Aorta (tissue), 5 donors: Measurements from ENCODE around the gene CCDC150. TPM values are rescaled to one million over a fixed set of nuclear protein-coding genes. Genes with fewer than 3 reads are reported as not detected.
"Not testable (repeated sequence)": the region's sequence is repeated elsewhere in the genome, so short reads cannot be mapped to it uniquely, and the experiment has no call there.

Experiments
- ATAC-seq: fragments of 200-7000 bp; cut with Tn5 transposase; one replicate; pipeline ENCODE4 v1.9.1; 2022; ENCODE audit warnings: moderate library complexity; ENCODE audit not compliant: low FRiP score
- DNase-seq, 2 donors: peaks; one replicate each; pipeline ENCODE4 v3.0.0-alpha.2; 2020
- H3K27ac ChIP-seq, 2 donors: one replicate each; pipeline ENCODE4 v1.5.1; 2013; ENCODE audit warnings: low read length in 2 of 2, mild to moderate bottlenecking in 2 of 2, moderate library complexity in 2 of 2, control low read depth in 1 of 2, inconsistent platforms in 1 of 2, low read depth in 1 of 2
- H3K27me3 ChIP-seq, 2 donors: one replicate each; pipeline ENCODE4 v1.6.1; 2013; ENCODE audit warnings: control low read depth in 1 of 2, low read length in 1 of 2, mild to moderate bottlenecking in 1 of 2, moderate library complexity in 1 of 2; ENCODE audit not compliant: insufficient read depth in 2 of 2, control insufficient read depth in 1 of 2
- H3K36me3 ChIP-seq, 2 donors: one replicate each; pipeline ENCODE4 v1.6.1; 2013; ENCODE audit warnings: control low read depth in 1 of 2, low read length in 1 of 2, mild to moderate bottlenecking in 1 of 2; ENCODE audit not compliant: insufficient read depth in 2 of 2, control insufficient read depth in 1 of 2
- H3K4me1 ChIP-seq, 2 donors: one replicate each; pipeline ENCODE4 v1.6.1; 2013; ENCODE audit warnings: low read length in 2 of 2, control low read depth in 1 of 2, mild to moderate bottlenecking in 1 of 2, moderate library complexity in 1 of 2; ENCODE audit not compliant: insufficient read depth in 2 of 2, control insufficient read depth in 1 of 2
- H3K4me3 ChIP-seq, 2 donors: one replicate each; pipeline ENCODE4 v1.5.1; 2013; ENCODE audit warnings: low read length in 2 of 2, control low read depth in 1 of 2, mild to moderate bottlenecking in 1 of 2
- H3K9me3 ChIP-seq: one replicate; pipeline ENCODE4 v1.6.1; 2013; ENCODE audit warnings: mild to moderate bottlenecking, low read length; ENCODE audit not compliant: control insufficient read depth
- WGBS, 2 donors: extraction: QIAGEN DNeasy Blood & Tissue Kit; methylation state at CpG; one replicate each; pipeline ENCODE4 v1.1.7; 2013; 5-methylcytosine and 5-hydroxymethylcytosine counted together
- intact Hi-C, 2 donors: fragments of 100-400 bp; cut with DNase I; formaldehyde crosslinking; loops; one replicate each; pipeline versions ENCODE4 v1.14.2 to v1.15.0; 2022
- polyA plus RNA-seq, 2 donors: library from polyadenylated mRNA; stranded (reverse); fragments of 200-250 nt; gene quantifications; one replicate each; pipeline ENCODE4 v1.2.3, GENCODE V29; 2013
- total RNA-seq, 2 donors: library from RNA; stranded (reverse); fragmentation: NEBNext Ultra II Directional; extraction: Animal tissue kit (Norgen Biotek cat#: 25700); gene quantifications; one replicate each; pipeline ENCODE4 v1.2.1, GENCODE V29; 2021
- donor health status: healthy with polysubstance abuse.
- donor health status: Bipolar disorder and iron deficiency.
- donor health status: DM: no; HTN: no; CAD: no.
- donor health status: DM: no; HTN: no; CAD: no.
- donor health status: DM: yes; HTN: yes; CAD: no.

CCDC150 gene
- total and polyA plus RNA-seq, 4 donors, result 0.75 to 3.3 (median 1.2) TPM

- H3K27me3 ChIP-seq, H3K9me3 ChIP-seq, H3K4me3 ChIP-seq, ATAC-seq, H3K4me1 ChIP-seq, H3K36me3 ChIP-seq, H3K27ac ChIP-seq, intact Hi-C loops, DNase-seq: not testable (repeated sequence)
Observed at GRCh38 chr2:196736646-196737045, 97.1 kb downstream of the CCDC150 start.

GRCh38 chr2:196737046-196737445, 97.5 kb downstream of the CCDC150 start:
- intact Hi-C loops, result no loop called here
- DNase-seq (no peak), ATAC-seq (no peak)
- H3K27ac ChIP-seq, result no peak overlapping the region
- H3K36me3 ChIP-seq, result no peaks in the 10 kb centered on the region
- H3K9me3 ChIP-seq, result no peaks in the 10 kb centered on the region
- WGBS, 2 donors, result 67% methylated on average over 2 of the region's 2 CpGs
- H3K27me3 ChIP-seq, result no peaks in the 10 kb centered on the region
- H3K4me3 ChIP-seq, result no peak overlapping the region
- H3K4me1 ChIP-seq, result no peaks in the 10 kb centered on the region

GRCh38 chr2:196739031-196739430, 99.5 kb downstream of the CCDC150 start:
- H3K27me3 ChIP-seq, result no peaks in the 10 kb centered on the region
- no peak overlapping the region for H3K27ac ChIP-seq
- no peaks in the 10 kb centered on the region for H3K4me1 ChIP-seq
- H3K9me3 ChIP-seq, result no peaks in the 10 kb centered on the region
- H3K36me3 ChIP-seq, result no peaks in the 10 kb centered on the region
- H3K4me3 ChIP-seq, result no peak overlapping the region
- DNase-seq (no peak), ATAC-seq (no peak)
- intact Hi-C loops, result no loop called here
- 80 to 89% methylated on average over 5 of the region's 5 CpGs for WGBS, 2 donors

GRCh38 chr2:196742216-196742615, 102.7 kb downstream of the CCDC150 start:
- no peaks in the 10 kb centered on the region for H3K27me3 ChIP-seq
- 91 to 92% methylated on average over 3 of the region's 3 CpGs for WGBS, 2 donors
- H3K4me1 ChIP-seq, result no peaks in the 10 kb centered on the region
- intact Hi-C loops, result no loop called here
- no peak overlapping the region for H3K27ac ChIP-seq
- H3K4me3 ChIP-seq, result no peak overlapping the region
- DNase-seq, result no peak
- H3K9me3 ChIP-seq, result no peaks in the 10 kb centered on the region
- no peak for ATAC-seq
- H3K36me3 ChIP-seq, result no peaks in the 10 kb centered on the region

- no peaks in the 10 kb centered on the region for H3K9me3 ChIP-seq
- 67 to 69% methylated on average over 3 of the region's 3 CpGs for WGBS, 2 donors
- no peaks in the 10 kb centered on the region for H3K4me1 ChIP-seq
- no peaks in the 10 kb centered on the region for H3K27me3 ChIP-seq
- H3K27ac ChIP-seq, result no peak overlapping the region
- intact Hi-C loops, result no loop called here
- no peaks in the 10 kb centered on the region for H3K36me3 ChIP-seq
- no peak for ATAC-seq
- no peak for DNase-seq
- no peak overlapping the region for H3K4me3 ChIP-seq
Observed at GRCh38 chr2:196742685-196743084, 103.2 kb downstream of the CCDC150 start.

- 77 to 81% methylated on average over 7 of the region's 7 CpGs for WGBS, 2 donors
- ATAC-seq, result no peak
- intact Hi-C loops, result no loop called here
Observed at GRCh38 chr2:196743165-196743564, 103.7 kb downstream of the CCDC150 start.

DNA sequence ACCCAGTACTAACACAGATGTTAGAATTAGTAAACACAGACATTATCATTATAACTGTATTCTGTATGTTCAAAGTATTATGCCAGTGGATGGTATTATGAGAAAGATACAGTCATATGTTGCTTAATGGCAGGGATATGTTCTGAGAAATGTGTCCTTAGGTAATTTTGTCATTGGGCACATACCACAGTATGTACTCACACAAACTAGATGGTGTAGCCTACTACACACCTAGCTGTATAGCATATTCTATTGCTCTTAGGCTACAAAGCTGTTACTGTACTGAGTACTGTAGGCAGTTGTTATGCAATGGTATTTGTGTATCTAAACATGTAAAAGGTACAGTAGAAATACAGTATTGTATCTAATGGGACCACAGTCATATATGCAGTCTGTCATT, 106.2 kb downstream of the CCDC150 start:
- H3K27me3 ChIP-seq, result no peaks in the 10 kb centered on the region
- H3K4me3 ChIP-seq, result no peak overlapping the region
- no peaks in the 10 kb centered on the region for H3K4me1 ChIP-seq
- intact Hi-C loops, result no loop called here
- H3K27ac ChIP-seq, result no peak overlapping the region
- H3K36me3 ChIP-seq, result no peaks in the 10 kb centered on the region
- H3K9me3 ChIP-seq, result no peaks in the 10 kb centered on the region
- DNase-seq, result no peak
- no peak for ATAC-seq

More at GRCh38 chr2:196743165-196743564, 103.7 kb downstream of the CCDC150 start:
- Histone ChIP-seq H3K4me1 (no peaks in the 10 kb centered on the region), H3K36me3 (no peaks in the 10 kb centered on the region), H3K27me3 (no peaks in the 10 kb centered on the region), H3K9me3 (no peaks in the 10 kb centered on the region), H3K27ac (no peak overlapping the region), H3K4me3 (no peak overlapping the region)
- no peak for DNase-seq

- ATAC-seq, result no peak
- no peaks in the 10 kb centered on the region for H3K27me3 ChIP-seq
- no peak overlapping the region for H3K4me3 ChIP-seq
- intact Hi-C loops, result no loop called here
- H3K27ac ChIP-seq, result no peak overlapping the region
- H3K4me1 ChIP-seq, result no peaks in the 10 kb centered on the region
- no peaks in the 10 kb centered on the region for H3K36me3 ChIP-seq
- WGBS, 2 donors, result 31 to 49% methylated on average over 1 of the region's 1 CpG
- DNase-seq, result no peak
- no peaks in the 10 kb centered on the region for H3K9me3 ChIP-seq
Observed at GRCh38 chr2:196747400-196747799, 107.9 kb downstream of the CCDC150 start.

GRCh38 chr2:196748123-196748522, 108.6 kb downstream of the CCDC150 start:
- H3K36me3 ChIP-seq, result no peaks in the 10 kb centered on the region
- intact Hi-C loops, result no loop called here
- no peak overlapping the region for H3K27ac ChIP-seq
- H3K4me1 ChIP-seq, result no peaks in the 10 kb centered on the region
- H3K27me3 ChIP-seq, result no peaks in the 10 kb centered on the region
- DNase-seq (no peak), ATAC-seq (no peak)
- H3K9me3 ChIP-seq, result no peaks in the 10 kb centered on the region
- 96 to 97% methylated on average over 2 of the region's 2 CpGs for WGBS, 2 donors
- no peak overlapping the region for H3K4me3 ChIP-seq
